Kidney (tissue), 14 donors: ENCODE results near the gene DNM3. TPM values are rescaled to one million over a fixed set of nuclear protein-coding genes. Genes with fewer than 3 reads are reported as not detected.
"Not testable (repeated sequence)": the region's sequence is repeated elsewhere in the genome, so short reads cannot be mapped to it uniquely, and the experiment has no call there.

Source experiments
- DNase-seq, 5 donors: peaks; one replicate each; pipeline ENCODE4 v3.0.0-alpha.2; 2013 to 2020
- FAIRE-seq: peaks from 2 replicates; lab custom pipeline; 2012; peaks lifted over from hg19 to GRCh38; lab: Jason Lieb, UNC
- H3K27ac ChIP-seq, 2 donors: one replicate each; pipeline ENCODE4 v1.7.0; 2013; ENCODE audit warnings: low read depth in 2 of 2, low read length in 2 of 2, inconsistent platforms in 1 of 2
- H3K27me3 ChIP-seq: one replicate; pipeline ENCODE4 v1.7.1; 2013; ENCODE audit warnings: low read length, inconsistent platforms; ENCODE audit not compliant: control insufficient read depth, insufficient read depth
- H3K36me3 ChIP-seq, 3 donors: one replicate each; pipeline versions ENCODE4 v1.7.0 to v1.7.1; 2013; ENCODE audit warnings: low read length in 3 of 3, control low read depth in 1 of 3, inconsistent platforms in 1 of 3; ENCODE audit not compliant: insufficient read depth in 3 of 3, control insufficient read depth in 2 of 3
- H3K4me1 ChIP-seq, 3 donors: one replicate each; pipeline versions ENCODE4 v1.7.0 to v1.7.1; 2013; ENCODE audit warnings: low read length in 3 of 3, inconsistent platforms in 1 of 3, low read depth in 1 of 3; ENCODE audit not compliant: control insufficient read depth in 2 of 3, insufficient read depth in 2 of 3
- H3K4me3 ChIP-seq, 3 donors: one replicate each; pipeline versions ENCODE4 v1.7.0 to v1.8.1; 2013; ENCODE audit warnings: low read length in 3 of 3, control low read depth in 1 of 3, inconsistent platforms in 1 of 3
- H3K9ac ChIP-seq, 3 donors: one replicate each; pipeline versions ENCODE4 v1.7.0 to v1.7.1; 2013; ENCODE audit warnings: low read length in 3 of 3, control low read depth in 1 of 3, inconsistent platforms in 1 of 3
- H3K9me3 ChIP-seq, 3 donors: one replicate each; pipeline versions ENCODE4 v1.7.0 to v1.7.1; 2013; ENCODE audit warnings: low read length in 3 of 3, control low read depth in 1 of 3, inconsistent platforms in 1 of 3; ENCODE audit not compliant: control insufficient read depth in 2 of 3, insufficient read depth in 1 of 3
- CTCF ChIP-seq: IDR thresholded peaks from 3 replicates; pipeline ENCODE4 v1.5.1; 2012; ENCODE audit warnings: mild to moderate bottlenecking, moderate library complexity, borderline replicate concordance; ENCODE audit not compliant: insufficient read depth; ENCODE audit errors: extremely low read depth
- intact Hi-C: fragments of 100-400 bp; cut with DNase I; formaldehyde crosslinking; loops from one replicate; pipeline ENCODE4 v1.11.1; 2022
- polyA plus RNA-seq: library from polyadenylated mRNA; stranded (reverse); fragments of 350-450 nt; fragmentation: Illumina TruSeq; extraction: RNeasy Lipid Tissue Mini Kit (QIAGEN cat#74804); gene quantifications from one replicate; pipeline ENCODE4 v1.2.3, GENCODE V29; 2014; ENCODE audit warnings: low read depth, low replicate concordance; ENCODE audit not compliant: insufficient read depth
- total RNA-seq: library from RNA; stranded (reverse); fragmentation: NEBNext Ultra II Directional; extraction: Animal tissue kit (Norgen Biotek cat#: 25700); gene quantifications from one replicate; pipeline ENCODE4 v1.2.1, GENCODE V29; 2021
- donor health status: control.
- donor health status: control.
- donor health status: control.
- donor health status: control.
- donor health status: control.
- donor health status: DM: yes; HTN: yes; CAD: no.
- donor health status: Normal renal cell carcinoma (clear cell type).

Gene DNM3
- total and polyA plus RNA-seq, 2 donors from 2014 or later: 5.9 to 19.1 TPM

DNA sequence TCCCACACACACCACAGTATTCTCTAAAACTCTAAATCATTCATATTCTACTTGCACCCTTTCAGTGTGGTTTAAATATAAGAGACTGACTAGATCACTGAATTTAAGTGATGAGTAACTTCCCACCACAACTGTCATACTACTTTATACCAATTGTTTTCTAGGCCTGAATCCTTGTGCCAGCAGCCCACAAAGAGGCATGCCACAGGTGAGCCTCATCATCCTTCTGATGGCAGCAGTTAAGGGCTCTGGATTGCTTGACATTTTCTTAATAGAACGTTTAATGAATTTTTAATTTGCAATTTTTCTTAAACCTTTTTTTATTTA lies 588.8 kb downstream of the DNM3 start:
- intact Hi-C loops: no loop called here
- H3K9ac ChIP-seq: no peak overlapping the region
- no peaks in the 10 kb centered on the region for H3K27me3 ChIP-seq
- DNase-seq (no peak), FAIRE-seq (no peak)
- no peaks in the 10 kb centered on the region for H3K36me3 ChIP-seq
- H3K4me1 ChIP-seq: no peaks in the 10 kb centered on the region
- no peaks in the 10 kb centered on the region for H3K9me3 ChIP-seq
- H3K27ac ChIP-seq: no peak overlapping the region
- no peak overlapping the region for H3K4me3 ChIP-seq
- no peak for TF ChIP-seq CTCF

- FAIRE-seq: no peak
- H3K27ac ChIP-seq: no peak overlapping the region
Measured at GRCh38 chr1:172431204-172431603, 589.9 kb downstream of the DNM3 start.

DNA sequence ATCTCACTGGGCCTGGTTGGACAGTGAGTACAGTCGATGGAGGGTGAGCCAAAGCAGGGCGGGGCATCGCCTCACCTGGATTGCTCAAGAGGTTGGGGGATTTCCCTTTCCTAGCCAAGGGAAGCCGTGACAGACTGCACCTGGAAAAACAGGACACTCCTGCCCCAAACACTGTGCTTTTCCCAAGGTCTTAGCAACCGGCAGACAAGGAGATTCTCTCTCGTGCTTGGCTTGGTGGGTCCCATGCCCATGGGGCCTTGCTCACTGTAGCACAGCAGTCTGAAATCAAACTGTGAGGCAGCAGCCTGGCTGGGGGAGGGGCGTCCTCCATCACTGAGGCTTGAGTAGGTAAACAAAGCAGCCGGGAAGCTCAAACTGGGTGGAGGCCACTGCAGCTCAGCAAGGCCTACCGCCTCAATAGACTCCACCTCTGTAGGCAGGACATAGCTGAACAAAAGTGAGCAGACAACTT lies 590.5 kb downstream of the DNM3 start:
- Histone ChIP-seq H3K9me3 (no peaks in the 10 kb centered on the region), H3K4me1 (no peaks in the 10 kb centered on the region), H3K4me3 (no peak overlapping the region), H3K27ac (no peak overlapping the region), H3K36me3 (no peaks in the 10 kb centered on the region), H3K27me3 (no peaks in the 10 kb centered on the region), H3K9ac (no peak overlapping the region)
- TF ChIP-seq CTCF: no peak
- peak in 1 of 5 donors; percentile 78 for DNase-seq
- no peak for FAIRE-seq
- intact Hi-C loops: no loop called here

More at GRCh38 chr1:172431204-172431603, 589.9 kb downstream of the DNM3 start:
- Histone ChIP-seq H3K4me1 (no peaks in the 10 kb centered on the region), H3K9ac (no peak overlapping the region), H3K36me3 (no peaks in the 10 kb centered on the region), H3K4me3 (no peak overlapping the region), H3K27me3 (no peaks in the 10 kb centered on the region), H3K9me3 (no peaks in the 10 kb centered on the region)
- intact Hi-C loops: no loop called here
- TF ChIP-seq CTCF: no peak
- DNase-seq: no peak

GRCh38 chr1:172437183-172437582 lies 595.9 kb downstream of the DNM3 start:
- H3K4me1 ChIP-seq, DNase-seq, FAIRE-seq, intact Hi-C loops, H3K9me3 ChIP-seq, H3K27ac ChIP-seq, H3K36me3 ChIP-seq, H3K4me3 ChIP-seq, H3K9ac ChIP-seq, H3K27me3 ChIP-seq: not testable (repeated sequence)
